Stomach (tissue), 9 donors: ENCODE measurements around the gene CDC40. TPM values are rescaled to one million over a fixed set of nuclear protein-coding genes. Genes with fewer than 3 reads are reported as not detected.

ENCODE experiments used
- DNase-seq, 2 donors: peaks; one replicate each; pipeline versions ENCODE4 v3.0.0 to v3.0.0-alpha.2; 2013 to 2019
- H3K27ac ChIP-seq, 5 donors: fragments of 200-600 bp in 4 of 5; sonication (generic) in 4 of 5; one replicate each; pipeline ENCODE4 v1.5.1; 2013 to 2019; ENCODE audit warnings: mild to moderate bottlenecking in 1 of 5, moderate library complexity in 1 of 5
- H3K27me3 ChIP-seq, 3 donors: fragments of 200-600 bp; sonication (generic); one replicate each; pipeline ENCODE4 v1.5.1; 2017 to 2019; ENCODE audit warnings: mixed run types in 1 of 3
- H3K36me3 ChIP-seq, 4 donors: fragments of 200-600 bp; sonication (generic); 1 replicate in 3 of 4; 2 replicates in 1 of 4; pipeline ENCODE4 v1.5.1; 2016 to 2019
- H3K4me1 ChIP-seq, 4 donors: fragments of 200-600 bp; sonication (generic); one replicate each; pipeline ENCODE4 v1.5.1; 2016 to 2019
- H3K4me3 ChIP-seq, 4 donors: fragments of 200-600 bp; sonication (generic) in 3 of 4; one replicate each; pipeline ENCODE4 v1.5.1; 2016 to 2019; ENCODE audit warnings: mild to moderate bottlenecking in 1 of 4
- H3K9me3 ChIP-seq, 4 donors: fragments of 200-600 bp; sonication (generic); one replicate each; pipeline ENCODE4 v1.5.1; 2016 to 2019
- CTCF ChIP-seq, 7 experiments: fragments of 450-650 bp in 4 of 7; fragments of 200-600 bp in 3 of 7; sonication (generic) in 3 of 7; IDR thresholded peaks; one replicate each; pipeline ENCODE4 v1.5.1; 2016 to 2019; ENCODE audit warnings: antibody characterized with exemption in 7 of 7, control low read depth in 2 of 7, mild to moderate bottlenecking in 1 of 7
- EP300 ChIP-seq: sonication (generic); formaldehyde crosslinking; IDR thresholded peaks from one replicate; pipeline ENCODE4 v1.6.1; 2017; ENCODE audit warnings: antibody characterized with exemption
- POLR2A ChIP-seq, 4 donors: fragments of 450-650 bp; IDR thresholded peaks; one replicate each; pipeline ENCODE4 v1.6.1; 2016; ENCODE audit warnings: antibody characterized with exemption in 4 of 4, control low read depth in 2 of 4, mild to moderate bottlenecking in 1 of 4, moderate library complexity in 1 of 4
- POLR2AphosphoS5 ChIP-seq, 3 donors: sonication (generic); formaldehyde crosslinking; IDR thresholded peaks; one replicate each; pipeline ENCODE4 v1.6.1; 2016; ENCODE audit warnings: antibody characterized with exemption in 3 of 3
- WGBS, 5 donors: extraction: QIAGEN DNeasy Blood & Tissue Kit in 3 of 5; methylation state at CpG; one replicate each; pipeline versions ENCODE4 v1.1.5 to v1.1.7; 2013 to 2018; 5-methylcytosine and 5-hydroxymethylcytosine counted together
- intact Hi-C: fragments of 100-400 bp; cut with DNase I; formaldehyde crosslinking; loops from one replicate; pipeline ENCODE4 v1.15.1; 2023; ENCODE audit warnings: low total_unique reads
- polyA plus RNA-seq, 3 donors: library from polyadenylated mRNA; stranded (reverse); fragments of 200-250 nt; gene quantifications; one replicate each; pipeline ENCODE4 v1.2.3, GENCODE V29; 2013
- total RNA-seq, 5 donors: library from RNA; depleted of rRNA; stranded (reverse); fragments of >200 nt; gene quantifications; one replicate each; pipeline versions ENCODE4 v1.1.0 to v1.2.3, GENCODE V29; 2014 to 2016
- donor health status: healthy with polysubstance abuse.
- donor health status: Bipolar disorder and iron deficiency.
- donor health status: healthy.

The CDC40 gene
- total and polyA plus RNA-seq, 8 donors, result 5.2 to 27.7 (median 10.1) TPM

GRCh38 chr6:110201151-110201884 is 21.1 kb downstream of the CDC40 start:
- Histone ChIP-seq H3K27ac (no peak overlapping the region), H3K4me3 (no peak overlapping the region), H3K36me3 (peaks cover 0 to 4% (median 0%) of the 10 kb centered on the region in 4 donors), H3K4me1 (peaks cover 0 to 18% (median 7%) of the 10 kb centered on the region in 4 donors), H3K27me3 (no peaks in the 10 kb centered on the region), H3K9me3 (no peaks in the 10 kb centered on the region)
- intact Hi-C loops, result no loop called here
- 63 to 78% (median 69%) methylated on average over 3 of the region's 3 CpGs for WGBS, 5 donors
- no peak for DNase-seq
- TF ChIP-seq POLR2AphosphoS5 (IDR thresholded peaks at IDR 0.05) (no peak), POLR2A (IDR thresholded peaks at IDR 0.05) (no peak), EP300 (no peak), CTCF (IDR thresholded peaks at IDR 0.05) (no peak)

GRCh38 chr6:110207652-110208051 is 27.4 kb downstream of the CDC40 start:
- Histone ChIP-seq H3K27ac (no peak overlapping the region), H3K4me1 (no peaks in the 10 kb centered on the region), H3K4me3 (no peak overlapping the region), H3K9me3 (no peaks in the 10 kb centered on the region), H3K36me3 (peaks cover 5 to 54% (median 48%) of the 10 kb centered on the region in 4 donors), H3K27me3 (no peaks in the 10 kb centered on the region)
- no peak for TF ChIP-seq EP300
- no peak for TF ChIP-seq CTCF (IDR thresholded peaks at IDR 0.05)
- TF ChIP-seq POLR2A (IDR thresholded peaks at IDR 0.05), result no peak
- no peak for TF ChIP-seq POLR2AphosphoS5 (IDR thresholded peaks at IDR 0.05)
- intact Hi-C loops, result no loop called here
- no peak for DNase-seq
- WGBS, 5 donors, result 97 to 100% (median 98%) methylated on average over 3 of the region's 3 CpGs

- Histone ChIP-seq H3K4me3 (no peak overlapping the region), H3K27me3 (no peaks in the 10 kb centered on the region), H3K9me3 (no peaks in the 10 kb centered on the region), H3K27ac (no peak overlapping the region), H3K4me1 (no peaks in the 10 kb centered on the region), H3K36me3 (peaks cover 17 to 95% (median 88%) of the 10 kb centered on the region in 4 donors)
- TF ChIP-seq POLR2A (IDR thresholded peaks at IDR 0.05) (no peak), CTCF (IDR thresholded peaks at IDR 0.05) (no peak), EP300 (no peak), POLR2AphosphoS5 (IDR thresholded peaks at IDR 0.05) (no peak)
- DNase-seq, result no peak
- intact Hi-C loops, result no loop called here
- WGBS, 5 donors, result 91 to 97% (median 96%) methylated on average over 1 of the region's 1 CpG
These were observed 31.5 kb downstream of the CDC40 start for GRCh38 chr6:110211753-110212152.

- no peaks in the 10 kb centered on the region for H3K9me3 ChIP-seq
- DNase-seq, result no peak
- no peak overlapping the region for H3K27ac ChIP-seq
- intact Hi-C loops, result no loop called here
- H3K4me1 ChIP-seq, result no peaks in the 10 kb centered on the region
- peaks cover 21 to 100% (median 97%) of the 10 kb centered on the region in 4 donors for H3K36me3 ChIP-seq
- no peak overlapping the region for H3K4me3 ChIP-seq
- H3K27me3 ChIP-seq, result no peaks in the 10 kb centered on the region
- no peak for TF ChIP-seq CTCF (IDR thresholded peaks at IDR 0.05)
- WGBS, 5 donors, result 56 to 76% (median 61%) methylated on average over 1 of the region's 1 CpG
These were observed 34.1 kb downstream of the CDC40 start for GRCh38 chr6:110214338-110214737.
